SK-N-MC (cell line): Measurements from ENCODE around the gene CDC42SE2.
A peak's percentile ranks its signal among the peaks of the same experiment; 100 is the strongest.
"Not testable (repeated sequence)": the region's sequence is repeated elsewhere in the genome, so short reads cannot be mapped to it uniquely, and the experiment has no call there.

Experiments used
- DNase-seq: peaks from one replicate; pipeline ENCODE4 v3.0.0-alpha.2; 2011; ENCODE audit warnings: low read depth, low spot score
- H3K27ac ChIP-seq: fragments of 200-600 bp; sonication (generic); 2 replicates; pipeline ENCODE4 v1.5.1; 2016; ENCODE audit warnings: mixed run types
- H3K36me3 ChIP-seq: fragments of 200-600 bp; sonication (generic); 2 replicates; pipeline ENCODE4 v1.6.1; 2017; ENCODE audit warnings: antibody characterized with exemption, low read length, mixed read lengths; ENCODE audit not compliant: insufficient read depth
- H3K4me3 ChIP-seq: fragments of 200-600 bp; sonication (generic); 2 replicates; pipeline ENCODE4 v1.5.1; 2016
- H3K9ac ChIP-seq: fragments of 200-600 bp; sonication (generic); 2 replicates; pipeline ENCODE4 v1.8.0; 2017; ENCODE audit warnings: mixed run types, mixed read lengths; ENCODE audit not compliant: insufficient read length
- H3K9me3 ChIP-seq: fragments of 200-600 bp; sonication (generic); 2 replicates; pipeline ENCODE4 v1.6.1; 2017; ENCODE audit warnings: low read depth, mild to moderate bottlenecking, antibody characterized with exemption, low read length, moderate library complexity, mixed read lengths
- EZH2 ChIP-seq: fragments of 200-600 bp; sonication (generic); IDR thresholded peaks from one replicate; pipeline ENCODE4 v1.6.1; 2017; ENCODE audit warnings: antibody characterized with exemption
- FOXP2 ChIP-seq: optimal IDR thresholded peaks from 2 replicates; pipeline ENCODE3; 2011; ENCODE audit warnings: mild to moderate bottlenecking, moderate library complexity; ENCODE audit not compliant: insufficient read depth; ENCODE audit errors: extremely low read length, control extremely low read depth
- POLR2AphosphoS5 ChIP-seq: IDR thresholded peaks from 2 replicates; pipeline ENCODE4 v1.6.1; 2012; ENCODE audit warnings: mild to moderate bottlenecking, low read depth, low read length, borderline replicate concordance

The CDC42SE2 gene

GRCh38 chr5:131330031-131330430, 66.2 kb downstream of the CDC42SE2 start:
- no peak for TF ChIP-seq EZH2
- TF ChIP-seq POLR2AphosphoS5: no peak
- no peak for TF ChIP-seq FOXP2
- H3K4me3 ChIP-seq: no peak overlapping the region
- no peak overlapping the region for H3K9ac ChIP-seq

GRCh38 chr5:131335756-131336155, 71.9 kb downstream of the CDC42SE2 start:
- not testable (repeated sequence) for DNase-seq, H3K9me3 ChIP-seq, H3K27ac ChIP-seq

More at GRCh38 chr5:131330031-131330430, 66.2 kb downstream of the CDC42SE2 start:
- DNase-seq: no peak
- H3K36me3 ChIP-seq: peaks cover 44% of the 10 kb centered on the region
- no peak overlapping the region for H3K27ac ChIP-seq
- peaks cover 6% of the 10 kb centered on the region; the same call in 1 of the 2 replicates for H3K9me3 ChIP-seq

GRCh38 chr5:131336801-131337200, 72.9 kb downstream of the CDC42SE2 start:
- H3K9ac ChIP-seq, H3K4me3 ChIP-seq, H3K9me3 ChIP-seq, DNase-seq, H3K27ac ChIP-seq: not testable (repeated sequence)
- H3K36me3 ChIP-seq: peaks cover 34% of the 10 kb centered on the region

More at GRCh38 chr5:131335756-131336155, 71.9 kb downstream of the CDC42SE2 start:
- not testable (repeated sequence) for H3K4me3 ChIP-seq, H3K9ac ChIP-seq
- H3K36me3 ChIP-seq: peaks cover 28% of the 10 kb centered on the region

DNA sequence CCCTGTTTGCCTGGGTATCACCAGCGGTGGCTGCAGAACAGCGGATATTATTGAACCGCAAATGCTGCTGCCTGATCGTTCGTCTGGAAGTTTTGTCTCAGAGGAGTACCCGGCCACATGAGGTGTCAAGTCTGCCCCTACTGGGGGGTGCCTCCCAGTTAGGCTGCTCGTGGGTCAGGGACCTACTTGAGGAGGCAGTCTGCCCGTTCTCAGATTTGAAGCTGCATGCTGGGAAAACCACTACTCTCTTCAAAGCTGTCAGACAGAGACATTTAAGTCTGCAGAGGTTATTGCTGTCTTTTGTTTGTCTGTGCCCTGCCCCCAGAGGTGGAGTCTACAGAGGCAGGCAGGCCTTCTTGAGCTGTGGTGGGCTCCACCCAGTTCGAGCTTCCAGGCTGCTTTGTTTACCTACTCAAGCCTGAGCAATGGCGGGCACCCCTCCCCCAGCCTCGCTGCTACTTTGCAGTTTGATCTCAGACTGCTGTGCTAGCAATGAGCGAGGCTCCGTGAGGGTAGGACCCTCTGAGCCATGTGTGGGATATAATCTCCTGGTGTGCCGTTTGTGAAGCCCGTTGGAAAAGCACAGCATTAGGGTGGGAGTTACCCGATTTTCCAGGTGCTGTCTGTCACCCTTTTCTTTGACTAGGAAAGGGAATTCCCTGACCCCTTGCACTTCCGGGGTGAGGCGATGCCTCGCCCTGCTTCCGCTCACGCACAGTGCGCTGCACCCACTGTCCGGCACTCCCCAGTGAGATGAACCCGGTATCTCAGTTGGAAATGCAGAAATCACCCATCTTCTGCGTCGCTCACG, 73.6 kb downstream of the CDC42SE2 start:
- not testable (repeated sequence) for H3K9ac ChIP-seq, H3K27ac ChIP-seq
- peaks cover 34% of the 10 kb centered on the region for H3K36me3 ChIP-seq

GRCh38 chr5:131338051-131338453, 74.2 kb downstream of the CDC42SE2 start:
- Histone ChIP-seq H3K9ac (no peak overlapping the region), H3K4me3 (no peak overlapping the region), H3K27ac (no peak overlapping the region), H3K36me3 (peaks cover 39% of the 10 kb centered on the region), H3K9me3 (no peaks in the 10 kb centered on the region; the same call in 1 of the 2 replicates)
- TF ChIP-seq FOXP2 (no peak), POLR2AphosphoS5 (no peak), EZH2 (no peak)
- no peak for DNase-seq

More for the DNA sequence above, 73.6 kb downstream of the CDC42SE2 start:
- not testable (repeated sequence) for H3K4me3 ChIP-seq, H3K9me3 ChIP-seq, DNase-seq

DNA sequence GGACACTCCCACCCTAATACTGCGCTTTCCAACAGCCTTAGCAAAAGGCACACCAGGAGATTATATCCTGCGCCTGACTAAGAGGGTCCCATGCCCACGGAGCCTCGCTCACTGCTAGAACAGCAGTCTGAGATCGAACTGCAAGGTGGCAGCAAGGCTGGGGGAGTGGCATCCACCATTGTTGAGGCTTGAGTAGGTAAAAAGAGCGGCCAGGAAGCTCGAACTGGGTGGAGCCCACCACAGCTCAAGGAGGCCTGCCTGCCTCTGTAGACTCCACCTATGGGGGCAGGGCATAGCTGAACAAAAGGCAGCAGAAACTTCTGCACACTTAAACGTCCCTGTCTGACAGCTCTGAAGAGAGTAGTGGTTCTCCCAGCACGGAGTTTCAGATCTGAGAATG, 80.4 kb downstream of the CDC42SE2 start:
- H3K27ac ChIP-seq, H3K9me3 ChIP-seq, DNase-seq, H3K9ac ChIP-seq, H3K4me3 ChIP-seq: not testable (repeated sequence)
- peaks cover 42% of the 10 kb centered on the region for H3K36me3 ChIP-seq

GRCh38 chr5:131346204-131346603, 82.4 kb downstream of the CDC42SE2 start:
- H3K36me3 ChIP-seq: peaks cover 29% of the 10 kb centered on the region
- not testable (repeated sequence) for H3K27ac ChIP-seq, H3K9ac ChIP-seq, DNase-seq, H3K9me3 ChIP-seq, H3K4me3 ChIP-seq

DNA sequence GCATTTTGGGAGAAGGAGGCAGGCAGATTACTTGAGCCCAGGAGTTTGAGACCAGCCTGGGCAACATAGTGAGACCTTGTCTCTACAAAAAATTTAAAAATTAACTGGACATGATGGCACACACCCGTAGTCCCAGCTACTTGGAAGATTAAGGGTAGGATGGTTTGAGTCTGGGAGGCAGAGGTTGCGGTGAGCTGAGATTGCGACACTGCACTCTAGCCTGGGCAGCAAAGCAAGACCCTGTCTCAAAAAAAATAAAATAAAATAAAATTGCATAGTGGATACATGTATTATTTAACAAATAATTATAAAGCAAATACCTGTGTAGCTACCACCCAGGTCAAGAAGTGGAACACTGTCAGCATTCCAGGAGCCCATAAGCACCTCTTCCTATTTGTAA, 90.1 kb downstream of the CDC42SE2 start:
- no peak overlapping the region for H3K4me3 ChIP-seq
- peaks cover 6% of the 10 kb centered on the region for H3K36me3 ChIP-seq
- no peak for TF ChIP-seq FOXP2
- no peak for TF ChIP-seq EZH2
- TF ChIP-seq POLR2AphosphoS5: no peak
- no peaks in the 10 kb centered on the region for H3K9me3 ChIP-seq
- no peak overlapping the region for H3K27ac ChIP-seq
- no peak overlapping the region for H3K9ac ChIP-seq
- no peak for DNase-seq

DNA sequence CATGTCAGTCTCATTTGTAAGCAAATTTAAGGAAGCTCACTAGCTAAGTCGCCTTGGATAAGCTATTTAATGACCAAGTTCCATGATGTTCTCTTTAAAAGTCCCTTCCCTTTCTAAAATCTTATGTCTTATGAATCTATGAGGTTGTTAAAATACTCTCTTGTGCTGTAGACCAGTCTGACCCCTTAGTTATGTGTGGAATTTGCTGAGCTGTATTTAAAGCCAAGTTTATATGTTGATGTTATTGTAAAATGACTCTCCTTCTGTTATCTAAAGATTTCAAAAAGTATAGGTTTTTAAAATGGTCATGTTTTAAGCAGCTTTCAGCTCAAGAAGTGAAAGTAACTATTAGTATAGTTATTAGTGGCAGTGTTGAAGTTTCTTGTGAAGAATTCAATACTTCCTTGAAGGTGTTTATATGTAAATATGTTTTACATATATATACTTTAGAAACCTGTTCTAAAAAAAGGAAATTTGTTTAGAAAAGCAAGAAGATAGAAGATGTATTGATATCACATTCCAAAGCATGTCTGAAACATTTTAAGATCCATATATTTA, 92.2 kb downstream of the CDC42SE2 start:
- peak overlapping the region; percentile 48 for H3K27ac ChIP-seq
- TF ChIP-seq POLR2AphosphoS5: no peak
- TF ChIP-seq EZH2: no peak
- no peak for TF ChIP-seq FOXP2
- H3K4me3 ChIP-seq: no peak overlapping the region
- H3K9ac ChIP-seq: no peak overlapping the region
- DNase-seq: no peak
- peaks cover 22% of the 10 kb centered on the region for H3K36me3 ChIP-seq
- no peaks in the 10 kb centered on the region for H3K9me3 ChIP-seq
